Left renal pelvis (tissue), 4 donors: ENCODE data around the gene RACK1. TPM values are rescaled to one million over a fixed set of nuclear protein-coding genes. Genes with fewer than 3 reads are reported as not detected.

Experiments used
- DNase-seq, 4 donors: peaks; one replicate each; pipeline ENCODE4 v3.0.0-alpha.2; 2013; ENCODE audit warnings: low read depth in 4 of 4, low spot score in 3 of 4
- polyA plus RNA-seq, 4 donors: library from polyadenylated mRNA; unstranded; fragments of 120-200 nt; gene quantifications; one replicate each; pipeline ENCODE4 v1.2.1, GENCODE V29; 2013; ENCODE audit not compliant: insufficient read length in 4 of 4

Gene RACK1
- polyA plus RNA-seq, 4 donors = 2,197 to 2,695 (median 2,429) TPM

- DNase-seq = no peak
These were observed 9.0 kb downstream of the RACK1 start for GRCh38 chr5:181234455-181235306.

- DNase-seq = no peak
These were observed 9.8 kb downstream of the RACK1 start for GRCh38 chr5:181233801-181234454.

GRCh38 chr5:181233088-181233800 is 10.5 kb downstream of the RACK1 start:
- no peak for DNase-seq

DNA sequence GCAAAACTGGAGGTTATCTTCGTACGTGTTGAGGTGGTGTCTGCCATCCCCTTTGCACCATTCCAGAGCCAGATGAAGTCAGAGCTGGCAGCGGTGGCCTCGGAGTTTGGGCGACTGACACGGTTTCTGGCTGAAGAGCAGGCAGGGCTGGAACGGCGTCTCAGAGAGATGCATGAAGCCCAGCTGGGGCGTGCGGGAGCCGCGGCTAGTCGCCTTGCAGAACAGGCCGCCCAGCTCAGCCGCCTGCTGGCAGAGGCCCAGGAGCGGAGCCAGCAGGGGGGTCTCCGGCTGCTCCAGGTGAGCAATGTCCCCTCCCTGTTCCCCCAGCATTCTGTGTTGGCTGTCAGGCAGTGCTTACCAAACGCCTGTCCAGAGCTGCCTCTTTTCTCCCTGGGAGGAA is 11.1 kb downstream of the RACK1 start:
- DNase-seq = no peak

GRCh38 chr5:181231432-181231831 is 12.3 kb downstream of the RACK1 start:
- no peak for DNase-seq

DNA sequence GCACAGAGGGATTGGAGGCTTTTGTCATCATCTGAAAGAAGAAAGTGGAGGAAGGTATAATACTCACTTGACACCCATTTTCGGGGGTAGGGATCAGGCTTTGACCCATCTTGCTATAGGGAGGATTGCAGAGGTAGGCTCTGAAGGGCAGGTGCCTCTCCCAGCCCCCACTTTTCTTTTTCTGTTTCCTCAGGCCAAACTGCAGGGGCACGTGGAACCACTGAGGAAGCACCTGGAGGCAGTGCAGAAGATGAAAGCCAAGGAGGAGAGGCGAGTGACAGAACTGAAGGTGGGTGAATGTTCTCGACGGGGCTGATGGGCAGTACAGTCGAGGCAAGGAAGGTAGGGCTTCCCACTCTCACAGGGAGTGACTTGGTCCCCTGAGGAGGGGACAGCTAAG is 13.2 kb downstream of the RACK1 start:
- no peak for DNase-seq

DNA sequence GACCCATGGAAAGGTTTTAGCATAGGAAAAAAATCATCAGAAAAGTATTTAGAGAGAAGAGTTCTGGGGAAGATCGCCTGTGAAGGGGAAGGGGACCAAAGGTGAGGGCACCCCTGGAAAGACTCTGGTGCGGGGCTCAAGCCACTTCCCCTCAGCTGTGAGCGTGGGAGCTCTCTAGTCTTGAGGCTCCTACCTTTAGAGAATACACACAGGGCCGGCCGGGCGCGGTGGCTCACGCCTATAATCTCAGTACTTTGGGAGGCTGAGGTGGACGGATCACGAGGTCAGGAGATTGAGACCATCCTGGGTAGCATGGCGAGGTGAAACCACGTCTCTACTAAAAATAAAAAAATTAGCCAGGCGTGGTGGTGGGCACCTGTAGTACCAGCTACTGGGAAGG is 13.7 kb downstream of the RACK1 start:
- DNase-seq = no peak

DNA sequence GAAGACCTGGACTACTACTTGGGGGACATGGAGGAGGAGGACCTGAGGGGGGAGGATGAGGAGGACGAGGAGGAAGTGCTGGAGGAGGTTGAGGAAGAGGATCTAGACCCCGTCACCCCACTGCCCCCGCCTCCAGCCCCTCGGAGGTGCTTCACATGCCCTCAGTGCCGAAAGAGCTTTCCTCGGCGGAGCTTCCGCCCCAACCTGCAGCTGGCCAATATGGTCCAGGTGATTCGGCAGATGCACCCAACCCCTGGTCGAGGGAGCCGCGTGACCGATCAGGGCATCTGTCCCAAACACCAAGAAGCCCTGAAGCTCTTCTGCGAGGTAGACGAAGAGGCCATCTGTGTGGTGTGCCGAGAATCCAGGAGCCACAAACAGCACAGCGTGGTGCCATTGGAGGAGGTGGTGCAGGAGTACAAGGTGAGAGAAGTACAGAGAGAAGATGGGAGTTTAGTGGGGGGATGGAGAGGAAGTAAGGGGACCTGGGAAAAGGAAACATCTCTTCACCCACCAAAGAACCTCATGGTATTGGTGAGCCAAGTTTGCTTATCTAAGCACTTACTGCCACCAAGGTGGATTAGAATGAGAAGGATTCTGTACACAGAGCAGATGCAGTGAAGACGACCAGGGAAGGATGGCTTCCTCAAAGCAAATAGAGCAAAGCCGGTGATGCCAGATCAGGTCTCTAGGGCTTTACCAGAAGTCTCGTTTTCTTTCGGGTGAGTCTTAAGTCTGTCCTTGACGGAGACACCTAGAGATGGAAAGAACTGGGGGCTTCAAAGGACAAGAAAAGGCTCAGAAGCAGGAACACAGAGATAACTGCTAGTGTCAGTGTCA is 19.1 kb downstream of the RACK1 start:
- no peak for DNase-seq

GRCh38 chr5:181223729-181224389 is 19.8 kb downstream of the RACK1 start:
- no peak for DNase-seq

DNA sequence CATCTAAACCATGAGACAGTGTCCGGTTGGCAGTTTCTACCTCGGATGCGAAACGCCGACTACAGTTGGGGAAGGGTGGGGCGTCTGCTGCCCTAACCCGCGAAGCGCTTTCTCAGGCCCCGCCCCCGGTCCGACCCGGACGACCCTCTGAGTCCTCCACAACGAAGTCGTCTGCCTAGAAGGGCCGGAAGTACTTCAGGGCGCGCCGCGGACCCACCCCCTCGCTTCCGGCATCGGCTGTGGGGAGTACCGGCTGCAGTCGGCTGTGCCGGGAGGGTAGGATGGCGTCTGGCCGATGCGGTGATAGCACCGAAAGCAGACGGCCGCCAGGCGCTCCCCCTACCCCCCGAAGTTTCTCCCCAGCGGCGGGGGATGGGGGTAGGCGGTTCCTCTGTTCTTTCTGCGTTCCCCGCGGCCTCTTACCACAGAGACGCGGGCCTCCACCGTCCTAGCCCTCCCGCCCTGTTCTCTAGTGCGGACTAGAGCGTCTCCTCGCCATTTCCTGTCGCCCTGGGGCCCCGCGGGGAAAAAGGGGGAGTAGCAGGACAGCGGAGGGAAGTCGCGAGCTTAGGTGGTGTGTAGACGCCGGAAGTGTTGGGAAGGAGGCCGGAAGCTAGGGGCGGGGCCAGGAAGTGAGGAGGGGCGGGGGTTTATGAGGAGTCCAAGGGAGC is 20.5 kb downstream of the RACK1 start, which contains the start of gene TRIM41:
TSS of gene TRIM41 (plus strand) at position 224 of the 671 bp plus-strand sequence. CDS start 719 bp downstream, outside the sequence.
- peak; percentile 88 to 96 (median 93) for DNase-seq

- no peak for DNase-seq
These were observed 21.1 kb downstream of the RACK1 start for GRCh38 chr5:181222630-181223057.

- peak in 3 of 4 donors; percentile 68 to 88 (median 84) for DNase-seq
These were observed 21.7 kb downstream of the RACK1 start for GRCh38 chr5:181221792-181222629.

DNA sequence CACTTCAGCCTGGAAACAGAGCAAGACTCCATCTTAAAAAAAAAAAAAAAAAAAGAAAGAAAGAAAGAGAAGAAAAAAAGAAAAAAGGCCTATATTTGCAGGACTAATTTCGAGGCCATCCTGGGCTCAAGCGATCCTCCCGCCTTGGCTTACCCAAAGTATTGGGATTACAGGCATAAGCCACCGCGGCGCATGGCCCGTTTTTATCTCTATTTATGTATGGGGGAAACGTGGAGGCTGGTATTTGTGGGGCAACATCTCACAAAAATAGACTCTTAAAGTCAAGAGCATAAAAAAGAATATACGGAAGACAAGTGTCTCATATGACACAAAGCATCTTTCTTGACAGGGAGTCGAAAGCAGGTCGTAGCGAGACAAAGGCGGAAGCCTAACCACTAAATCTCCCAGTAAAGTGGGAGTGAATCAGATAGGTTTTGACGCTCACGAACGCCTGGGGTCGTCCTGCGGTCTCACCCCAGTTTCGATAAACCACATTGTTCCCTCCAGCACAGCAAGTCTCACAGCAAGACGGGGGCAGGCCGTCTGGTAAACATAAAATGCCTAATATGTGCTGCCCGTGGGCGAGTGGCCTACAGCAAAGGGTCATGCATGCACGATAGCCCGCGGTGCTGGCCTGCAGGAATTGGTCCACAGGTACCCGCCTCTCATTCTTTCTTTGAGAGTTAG is 22.5 kb downstream of the RACK1 start:
- no peak for DNase-seq

DNA sequence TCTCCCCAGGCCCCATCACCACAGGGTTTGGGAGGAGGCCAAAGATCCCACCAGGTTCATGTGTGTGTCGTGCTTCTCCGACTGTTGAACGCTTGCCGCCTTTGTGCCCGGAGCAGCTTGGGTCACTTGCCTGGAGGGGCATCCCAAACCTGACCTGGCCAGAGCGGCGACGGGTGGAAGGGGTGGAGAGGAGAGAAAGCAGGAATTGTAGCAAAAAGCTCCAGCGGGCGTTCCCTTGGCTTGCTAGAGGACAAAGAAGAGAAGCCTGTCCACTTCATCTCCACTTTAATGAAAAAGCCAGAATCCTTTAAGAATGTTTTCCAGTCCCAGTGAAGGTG is 23.6 kb downstream of the RACK1 start:
- DNase-seq = no peak

DNA sequence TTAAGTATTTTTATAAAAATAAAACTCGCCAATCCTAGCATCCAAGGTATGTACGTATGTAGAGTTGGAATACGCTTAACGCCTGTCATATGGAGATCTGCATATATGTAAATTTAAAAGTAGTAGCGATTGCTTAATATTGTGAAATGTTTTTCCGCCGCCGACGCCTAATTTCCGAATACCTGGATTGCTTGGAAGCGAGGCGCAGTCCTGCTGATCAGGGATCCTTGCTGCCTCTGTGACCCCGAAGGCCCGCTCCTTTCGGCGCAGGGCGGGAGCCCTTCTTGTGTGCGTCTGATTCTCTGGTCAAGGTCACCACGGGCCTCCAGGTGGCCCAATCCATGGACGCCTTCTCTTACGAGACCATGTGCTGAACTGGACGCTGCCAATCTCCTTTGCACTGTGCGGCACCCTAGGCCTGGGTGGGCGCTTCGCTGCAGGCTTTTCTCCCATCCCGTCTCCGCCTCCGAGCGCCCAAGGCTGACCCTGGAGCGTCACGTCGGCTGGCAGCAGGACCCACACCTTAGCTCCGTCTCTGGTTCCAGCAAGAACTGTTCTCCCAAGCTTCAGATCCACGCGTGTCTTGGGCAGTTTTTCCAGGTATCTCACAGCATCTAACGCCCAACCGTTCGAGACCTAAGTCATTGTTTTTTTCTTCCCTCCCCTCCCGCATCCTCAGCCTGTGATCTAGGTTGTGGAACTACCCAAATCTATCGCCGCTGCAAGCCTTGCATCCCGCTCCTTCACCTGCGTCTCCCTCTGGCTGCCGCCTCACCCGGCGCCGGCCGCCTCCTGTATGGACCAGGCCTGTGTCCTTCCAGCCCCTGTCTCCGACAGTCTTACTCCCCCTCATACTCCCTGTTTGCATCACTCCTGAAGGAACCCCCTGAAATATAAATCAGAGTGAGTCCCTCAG is 24.2 kb downstream of the RACK1 start:
- DNase-seq = no peak

DNA sequence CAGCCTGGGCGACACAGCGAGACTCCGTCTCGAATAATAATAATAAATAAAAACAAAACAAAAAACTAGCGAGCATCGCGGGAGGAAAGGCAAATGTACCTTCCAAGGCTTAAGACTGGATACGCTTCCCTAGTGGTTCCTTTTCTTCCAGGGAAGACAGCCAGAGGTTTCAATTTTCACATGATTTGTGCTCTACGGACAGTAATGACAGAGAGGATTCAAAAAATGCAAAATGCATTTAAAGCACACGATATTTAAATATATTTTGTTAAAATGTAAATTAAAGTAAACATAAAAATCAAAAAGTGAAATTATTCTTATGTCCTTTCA is 24.9 kb downstream of the RACK1 start:
- DNase-seq = no peak

- DNase-seq = no peak
These were observed 26.0 kb downstream of the RACK1 start for GRCh38 chr5:181217803-181218062.
